ENCODE measurements around the gene ZMAT2.
"Not testable (repeated sequence)": the region's sequence is repeated elsewhere in the genome, so short reads cannot be mapped to it uniquely, and the experiment has no call there.

DNA sequence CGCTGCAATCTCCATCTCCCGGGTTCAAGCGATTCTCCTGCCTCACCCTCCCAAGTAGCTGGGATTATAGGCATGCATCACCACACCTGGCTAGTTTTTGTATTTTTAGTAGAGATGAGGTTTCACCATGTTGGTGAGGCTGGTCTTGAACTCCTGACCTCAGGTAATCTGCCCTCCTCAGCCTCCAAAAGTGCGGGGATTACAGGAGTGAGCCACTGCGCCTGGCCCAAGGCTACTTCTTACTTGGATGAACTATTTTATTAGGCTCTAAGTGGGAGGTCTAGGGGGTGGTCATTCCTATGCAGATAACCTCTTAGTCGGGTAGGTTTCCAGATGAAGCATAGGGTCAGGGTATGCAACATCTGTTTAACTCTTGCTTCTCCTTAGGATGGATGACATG lies 39.9 kb upstream of the ZMAT2 start:
- TF ChIP-seq, protein P1, sequence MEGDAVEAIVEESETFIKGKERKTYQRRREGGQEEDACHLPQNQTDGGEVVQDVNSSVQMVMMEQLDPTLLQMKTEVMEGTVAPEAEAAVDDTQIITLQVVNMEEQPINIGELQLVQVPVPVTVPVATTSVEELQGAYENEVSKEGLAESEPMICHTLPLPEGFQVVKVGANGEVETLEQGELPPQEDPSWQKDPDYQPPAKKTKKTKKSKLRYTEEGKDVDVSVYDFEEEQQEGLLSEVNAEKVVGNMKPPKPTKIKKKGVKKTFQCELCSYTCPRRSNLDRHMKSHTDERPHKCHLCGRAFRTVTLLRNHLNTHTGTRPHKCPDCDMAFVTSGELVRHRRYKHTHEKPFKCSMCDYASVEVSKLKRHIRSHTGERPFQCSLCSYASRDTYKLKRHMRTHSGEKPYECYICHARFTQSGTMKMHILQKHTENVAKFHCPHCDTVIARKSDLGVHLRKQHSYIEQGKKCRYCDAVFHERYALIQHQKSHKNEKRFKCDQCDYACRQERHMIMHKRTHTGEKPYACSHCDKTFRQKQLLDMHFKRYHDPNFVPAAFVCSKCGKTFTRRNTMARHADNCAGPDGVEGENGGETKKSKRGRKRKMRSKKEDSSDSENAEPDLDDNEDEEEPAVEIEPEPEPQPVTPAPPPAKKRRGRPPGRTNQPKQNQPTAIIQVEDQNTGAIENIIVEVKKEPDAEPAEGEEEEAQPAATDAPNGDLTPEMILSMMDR (IDR thresholded peaks at IDR 0.05 in 4 of 5, conservative IDR thresholded peaks at IDR 0.05 in 1 of 5) = not testable (repeated sequence)
- not testable (repeated sequence) for TF ChIP-seq POLR2A (IDR thresholded peaks at IDR 0.05)
